Right hindlimb (tissue), 1 donor: Measurements from ENCODE around the gene RTL10.

Experiments used
- DNase-seq: peaks from one replicate; pipeline ENCODE4 v3.0.0-alpha.2; 2018

RTL10 gene

DNA sequence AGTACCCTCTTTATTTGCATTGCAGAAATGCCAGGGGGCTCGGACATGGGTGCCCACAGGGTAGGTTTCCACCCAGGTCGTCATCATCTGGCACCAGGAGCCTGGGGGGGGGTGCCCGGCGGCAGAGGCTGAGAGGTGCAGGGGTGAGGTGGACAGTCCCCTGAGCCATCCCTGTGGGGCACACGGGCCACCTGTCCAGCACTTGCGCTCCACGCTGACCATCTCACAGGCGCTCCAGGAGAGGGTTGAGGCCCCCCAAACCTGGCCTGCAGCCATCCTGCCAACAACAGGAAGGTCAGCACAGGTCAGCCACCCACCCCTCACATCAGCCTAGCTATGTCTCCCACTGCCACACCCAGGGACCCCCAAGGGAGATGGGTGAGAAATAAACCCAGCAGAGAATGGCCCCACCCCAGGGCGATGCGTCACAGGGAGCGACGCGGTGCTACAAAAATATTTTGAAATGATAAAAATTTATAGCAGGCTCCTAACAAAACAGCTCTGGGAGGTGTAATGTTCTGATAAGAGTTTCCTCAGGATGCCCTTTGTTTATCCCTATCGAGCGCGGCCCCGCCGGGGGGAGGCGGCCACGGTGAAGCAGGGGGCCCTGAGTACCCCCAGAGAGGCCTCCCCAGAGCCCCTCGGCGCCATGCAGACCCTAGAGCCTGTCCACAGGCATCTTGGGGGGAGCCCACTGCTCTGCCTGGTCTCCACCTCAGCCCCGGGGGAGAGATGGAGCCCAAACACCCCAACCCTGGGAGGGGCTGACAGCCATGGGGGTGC, 21.0 kb upstream of the RTL10 start:
- DNase-seq, result no peak

DNA sequence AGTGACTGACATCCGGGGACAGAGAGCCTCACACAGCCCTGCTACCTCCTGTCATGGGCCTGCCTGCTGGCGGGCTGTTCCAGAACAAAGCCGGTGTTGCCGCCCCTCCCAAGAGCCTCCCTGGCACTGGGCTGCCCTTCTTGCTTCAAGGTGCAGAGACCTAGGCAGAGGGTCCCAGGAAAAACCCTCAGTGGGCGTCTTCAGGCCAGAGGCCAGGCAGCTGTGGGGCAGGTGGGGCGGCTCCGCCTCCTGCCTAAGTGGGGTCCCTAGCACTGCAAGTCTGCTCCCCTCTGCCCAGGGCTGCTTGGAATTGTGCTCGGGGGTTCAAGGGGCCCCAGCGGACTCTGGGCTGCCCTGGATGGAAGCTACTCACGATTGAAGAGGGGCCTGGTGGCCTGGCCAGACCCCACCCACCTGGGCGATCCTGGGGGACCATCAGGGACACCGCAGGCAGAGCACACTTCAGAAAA, 20.4 kb upstream of the RTL10 start:
- DNase-seq, result peak; percentile 22

GRCh38 chr22:19874307-19875060, 19.8 kb upstream of the RTL10 start:
- peak; percentile 59 for DNase-seq

DNA sequence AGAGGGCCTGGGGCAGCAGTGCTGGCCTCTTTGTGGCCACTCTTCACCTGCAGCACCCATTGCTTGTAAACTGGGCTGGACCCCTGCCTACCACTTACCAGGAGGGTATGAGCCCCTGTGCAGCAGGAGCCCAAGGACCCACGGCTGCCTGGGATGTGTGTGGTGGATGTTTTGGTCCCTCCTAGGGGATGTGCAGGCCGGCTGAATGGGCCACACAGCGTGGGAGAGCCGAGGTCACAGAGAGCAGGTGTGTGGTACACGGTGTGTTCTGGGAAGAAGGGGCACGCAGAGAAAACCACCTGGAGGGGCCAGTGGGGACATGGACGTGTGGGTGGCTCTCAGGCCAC, 19.3 kb upstream of the RTL10 start:
- DNase-seq, result no peak

- peak; percentile 13 for DNase-seq
Measured at GRCh38 chr22:19873138-19873959, 18.7 kb upstream of the RTL10 start.

- peak; percentile 17 for DNase-seq
Measured at GRCh38 chr22:19872779-19873137, 18.1 kb upstream of the RTL10 start.

DNA sequence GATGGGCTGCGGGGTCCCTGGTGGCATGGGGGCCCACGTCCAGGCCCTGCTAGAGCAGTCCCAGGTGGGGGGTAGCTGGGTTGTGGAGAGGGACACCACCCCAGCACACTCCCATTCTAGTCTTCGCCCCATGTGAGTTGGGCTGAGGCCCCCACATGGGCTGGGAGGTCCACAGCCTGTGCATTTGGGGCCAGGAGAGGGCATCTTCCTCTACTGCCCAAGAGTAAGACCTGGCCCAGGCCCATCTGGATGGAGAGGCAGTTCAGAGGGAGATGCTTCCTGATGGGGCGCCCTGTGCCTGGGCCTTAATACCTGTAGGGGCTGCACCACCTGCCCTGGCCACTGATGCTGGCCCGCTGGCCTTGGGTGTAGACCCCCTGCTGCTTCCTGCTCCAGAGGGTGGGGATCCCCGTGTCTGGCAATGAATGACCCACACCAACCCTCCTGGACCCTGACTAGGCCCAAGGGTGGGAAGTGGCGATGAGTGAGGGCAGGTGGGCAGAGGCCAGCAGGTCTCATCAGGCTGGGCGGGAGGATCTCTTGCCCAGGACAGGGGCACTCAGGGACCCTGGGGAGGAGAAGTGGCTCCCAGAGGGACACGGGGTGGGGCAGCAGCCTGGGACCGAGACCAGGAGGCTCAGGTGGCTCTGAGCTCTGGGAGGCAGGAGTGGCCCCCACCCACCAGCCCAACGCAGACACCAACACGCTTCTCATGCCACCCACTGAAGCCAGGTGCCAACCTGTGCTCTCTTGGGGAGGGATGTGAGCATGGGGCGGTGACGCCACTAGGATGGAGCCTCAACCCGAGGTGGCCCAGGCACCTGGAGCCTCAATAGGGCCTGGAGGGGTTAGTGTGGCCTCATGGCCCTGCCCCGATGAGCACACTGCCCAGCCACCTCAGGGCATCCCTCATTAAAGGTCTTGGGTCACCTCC, 17.4 kb upstream of the RTL10 start:
- DNase-seq, result peak; percentile 15

DNA sequence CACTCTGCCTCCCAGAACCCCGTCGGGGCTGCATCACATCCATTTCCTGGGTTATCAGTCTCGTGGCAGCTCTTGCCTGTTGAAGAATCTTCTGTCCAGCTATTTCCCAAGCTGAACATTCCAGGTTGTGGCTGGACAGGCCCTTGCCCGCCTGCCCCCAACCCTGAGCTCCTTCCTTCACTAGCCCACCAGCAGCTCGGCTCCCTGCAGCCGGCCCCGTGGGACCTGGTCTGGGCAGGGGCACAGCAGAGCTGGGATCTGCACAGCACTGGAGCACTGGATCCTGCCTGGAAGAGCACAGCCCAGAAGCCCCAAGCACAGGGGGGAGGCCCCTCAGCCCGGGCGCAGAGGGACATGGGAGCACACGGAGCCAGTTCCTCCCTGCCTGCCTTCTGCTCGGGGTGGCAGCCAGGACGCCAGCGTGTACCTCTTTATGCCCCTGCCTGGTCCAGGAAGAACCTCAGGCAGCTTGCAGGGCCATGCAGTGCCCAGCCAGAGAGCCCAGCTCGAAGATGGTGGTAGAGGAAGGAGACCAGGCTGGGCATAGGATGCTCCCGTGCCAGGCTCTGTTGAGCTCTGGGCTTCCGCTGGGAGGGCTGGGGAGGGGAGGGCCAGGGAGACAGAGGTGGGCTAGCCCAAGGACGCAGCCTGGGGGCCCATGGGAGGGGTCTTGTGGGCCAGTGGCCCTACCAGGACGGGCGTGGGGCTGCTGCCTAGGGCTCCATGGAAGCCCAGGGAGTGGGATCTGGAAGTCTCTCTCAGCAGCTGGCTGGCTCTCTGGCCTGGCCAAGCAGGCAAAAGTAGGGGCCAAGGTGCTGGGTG, 16.6 kb upstream of the RTL10 start:
- DNase-seq, result peak; percentile 18

DNA sequence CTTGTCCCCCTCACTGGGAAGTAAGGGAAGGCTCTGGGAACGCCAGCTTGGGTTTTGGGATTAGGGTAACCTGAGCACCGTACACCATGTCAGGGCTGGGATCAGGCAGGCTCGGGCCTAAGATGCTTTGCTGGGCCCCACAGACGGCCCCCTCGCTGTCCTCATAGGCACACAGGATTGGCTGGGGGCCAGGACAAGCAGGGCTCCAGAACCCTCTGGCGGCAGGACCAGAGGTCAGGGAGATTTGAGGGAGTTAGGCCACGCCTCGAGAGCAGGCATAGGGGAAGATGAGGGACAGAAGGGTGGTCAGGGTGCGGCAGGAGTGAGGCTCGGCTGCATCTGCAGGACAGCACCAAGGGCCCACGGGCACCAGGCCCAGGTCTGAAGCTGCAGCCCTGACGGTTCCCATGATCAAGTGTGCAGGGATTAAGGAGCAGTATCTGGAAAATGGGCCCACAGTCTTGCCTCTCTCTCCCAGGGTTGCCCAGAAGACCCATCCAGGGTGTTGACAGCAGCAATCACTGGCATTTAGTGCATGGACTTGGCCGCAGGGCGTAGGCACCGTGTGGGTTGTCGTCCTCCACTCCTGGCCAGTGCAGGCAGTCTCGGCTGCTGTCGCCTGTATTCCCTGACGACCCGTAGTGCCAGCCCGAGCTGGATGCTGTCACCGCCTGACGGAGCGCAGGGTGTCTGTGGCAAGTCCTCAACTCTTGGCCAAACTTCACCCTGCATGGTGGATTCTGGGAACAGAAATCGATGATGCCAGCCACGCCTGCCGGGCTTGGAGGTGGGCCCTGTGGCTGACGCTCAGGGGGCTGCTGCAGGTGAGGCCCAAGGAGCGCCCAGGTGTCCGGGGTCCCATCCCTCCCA, 15.7 kb upstream of the RTL10 start:
- peak; percentile 19 for DNase-seq

DNA sequence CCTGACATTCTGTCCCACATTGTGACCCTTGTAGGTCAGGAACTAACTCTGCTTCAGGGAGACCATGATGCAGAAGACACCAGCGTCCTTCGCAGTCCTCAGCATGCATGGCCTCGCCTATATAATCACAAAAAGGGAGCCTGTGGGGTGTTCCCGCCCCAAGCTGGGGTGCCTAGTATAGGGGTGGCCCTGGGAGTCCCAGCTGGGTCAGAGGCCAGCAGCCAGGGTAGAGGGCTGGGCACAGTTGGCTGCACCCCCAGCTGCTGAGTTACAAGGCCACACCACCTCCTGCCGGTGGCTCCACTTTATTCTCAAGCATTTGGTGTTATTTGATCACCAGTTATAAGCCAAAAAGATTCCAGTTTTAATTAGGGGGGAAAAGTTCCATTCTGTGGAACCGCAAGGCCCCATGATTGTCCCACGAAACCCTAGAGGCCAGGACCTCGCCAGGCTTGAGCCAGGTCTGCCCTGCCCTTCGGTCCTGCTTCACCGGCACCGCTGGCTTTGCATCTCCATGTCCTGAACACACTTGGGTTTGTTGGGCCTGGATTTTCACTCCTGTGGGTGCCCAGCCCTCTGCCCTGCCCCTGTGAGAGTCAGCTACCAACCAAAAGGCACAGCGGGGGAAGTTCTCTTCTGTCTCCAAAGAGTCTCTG, 15.0 kb upstream of the RTL10 start:
- no peak for DNase-seq

GRCh38 chr22:19868773-19869471, 14.2 kb upstream of the RTL10 start:
- peak; percentile 29 for DNase-seq

GRCh38 chr22:19868333-19868732, 13.7 kb upstream of the RTL10 start:
- DNase-seq, result no peak

DNA sequence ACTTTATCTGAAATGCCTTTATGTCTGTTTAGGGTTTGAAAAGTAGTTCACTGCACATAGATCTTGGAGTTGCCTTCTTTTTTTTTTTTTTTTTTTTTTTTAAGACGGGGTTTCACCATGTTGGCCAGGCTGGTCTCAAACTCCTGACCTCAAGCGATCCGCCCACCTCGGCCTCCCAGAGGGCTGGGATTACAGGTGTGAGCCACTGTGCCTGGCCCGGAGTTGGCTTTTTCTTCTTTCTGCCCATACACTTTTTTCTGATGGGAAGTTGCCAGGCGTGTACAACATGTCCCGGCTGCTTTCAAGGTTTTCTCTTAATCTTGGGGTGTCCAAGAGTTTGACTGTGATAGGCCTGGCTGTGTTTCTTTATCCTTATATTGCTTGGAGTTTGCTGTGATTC, 12.9 kb upstream of the RTL10 start:
- no peak for DNase-seq

GRCh38 chr22:19866665-19867009, 12.0 kb upstream of the RTL10 start:
- no peak for DNase-seq

DNA sequence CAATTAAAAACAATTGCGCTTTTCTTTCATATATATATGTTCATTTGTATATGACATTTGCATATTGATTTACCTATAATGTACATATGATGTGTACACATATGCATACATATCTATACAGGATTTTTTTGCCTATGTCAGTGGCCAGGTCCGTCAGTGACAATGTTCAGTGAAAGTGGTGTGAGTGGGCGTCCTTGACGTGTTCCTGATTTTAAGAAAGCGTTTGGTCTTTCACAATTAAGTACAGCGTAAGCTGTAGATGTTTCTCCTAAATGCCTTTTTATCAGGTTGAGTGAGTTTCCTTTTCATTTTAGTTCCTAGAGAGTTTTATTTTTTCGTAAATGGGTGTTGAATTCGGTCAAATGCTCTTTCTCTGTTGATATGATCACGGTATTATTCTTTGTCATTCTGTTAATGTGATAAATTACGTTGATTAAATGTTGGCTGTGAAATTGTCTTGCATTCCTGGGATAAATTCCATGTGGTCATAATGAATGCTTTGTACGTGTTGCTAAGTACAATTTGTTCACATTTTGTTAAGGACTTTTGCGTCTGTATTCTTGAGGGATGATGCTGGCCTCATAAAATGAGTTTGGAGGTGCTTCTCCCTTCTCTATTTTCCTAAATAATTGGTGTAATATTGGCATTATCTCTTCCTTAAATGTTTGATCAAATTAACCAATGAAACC, 10.6 kb upstream of the RTL10 start:
- no peak for DNase-seq

GRCh38 chr22:19864538-19865106, 9.9 kb upstream of the RTL10 start:
- DNase-seq, result no peak

DNA sequence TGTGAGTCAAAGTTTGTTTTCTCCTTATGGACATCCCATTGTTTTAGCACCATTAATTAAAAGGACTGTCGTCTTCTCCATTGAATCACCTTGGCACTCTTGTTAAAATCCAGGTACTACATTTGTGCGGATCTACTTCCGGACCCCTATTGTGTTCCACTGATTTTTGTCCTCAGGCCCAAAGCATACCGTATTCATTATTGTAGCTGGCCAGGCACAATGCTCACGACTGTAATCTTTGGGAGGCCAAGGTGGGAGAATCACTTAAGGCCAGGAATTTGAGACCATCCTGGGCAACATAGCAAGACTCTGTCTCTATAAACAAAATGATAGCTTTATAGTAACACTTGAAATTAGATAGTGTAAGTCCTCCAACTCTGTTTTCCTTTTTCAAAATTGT, 8.9 kb upstream of the RTL10 start:
- DNase-seq, result no peak

DNA sequence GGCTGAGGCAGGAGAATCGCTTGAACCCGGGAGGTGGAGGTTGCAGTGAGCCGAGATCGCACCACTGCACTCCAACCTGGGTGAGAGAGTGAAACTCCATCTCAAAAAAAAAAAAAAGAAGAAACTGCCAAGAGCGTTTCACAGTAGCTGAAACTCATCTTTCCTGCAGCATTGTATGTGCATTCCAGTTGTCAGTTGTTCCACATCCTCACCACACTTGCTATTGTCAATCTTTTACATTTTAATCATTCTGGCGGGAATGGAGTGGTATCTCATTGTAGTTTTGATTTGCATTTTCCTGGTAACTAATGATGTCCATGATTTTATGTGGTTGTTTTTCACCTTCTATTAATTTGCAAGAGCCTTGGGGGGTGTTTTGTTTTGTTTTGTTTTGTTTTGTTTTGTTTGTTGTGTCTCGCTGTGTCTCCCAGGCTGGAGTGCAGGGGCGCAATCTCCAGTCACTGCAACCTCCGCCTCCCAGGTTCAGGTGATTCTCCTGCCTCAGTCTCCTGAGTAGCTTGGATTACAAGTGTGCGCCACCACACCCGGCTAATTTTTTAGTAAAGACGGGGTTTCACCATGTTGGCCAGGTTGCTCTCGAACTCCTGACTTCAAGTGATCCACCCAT, 8.1 kb upstream of the RTL10 start:
- DNase-seq, result no peak
